GM23338 (cell line): ENCODE results near the gene RXFP4. TPM values are rescaled to one million over a fixed set of nuclear protein-coding genes. Genes with fewer than 3 reads are reported as not detected.

Experiments
- ATAC-seq: fragments of 200-7000 bp; cut with Tn5 transposase; 3 replicates; pipeline ENCODE4 v1.9.1; 2020
- DNase-seq: peaks from one replicate; pipeline ENCODE4 v3.0.0-alpha.2; 2015; ENCODE audit warnings: low spot score
- H2AFZ ChIP-seq: fragments of 200-600 bp; sonication (generic); 2 replicates; pipeline ENCODE4 v1.8.0; 2016; ENCODE audit warnings: antibody characterized with exemption, mild to moderate bottlenecking, moderate library complexity
- H3F3A ChIP-seq: fragments of 200-600 bp; sonication (generic); replicated peaks from 2 replicates; pipeline ENCODE4 v1.8.0; 2017; ENCODE audit warnings: antibody characterized with exemption, mixed run types, low read depth
- H3K27ac ChIP-seq: fragments of 200-600 bp; sonication (generic); 2 replicates; pipeline ENCODE4 v1.6.1; 2016; ENCODE audit warnings: low read depth
- H3K27me3 ChIP-seq: fragments of 200-600 bp; sonication (generic); 2 replicates; pipeline ENCODE4 v1.8.0; 2016; ENCODE audit warnings: mild to moderate bottlenecking, mixed run types, moderate library complexity; ENCODE audit not compliant: insufficient read depth
- H3K36me3 ChIP-seq: fragments of 200-600 bp; sonication (generic); 2 replicates; pipeline ENCODE4 v1.8.0; 2016; ENCODE audit warnings: mild to moderate bottlenecking; ENCODE audit not compliant: insufficient read depth
- H3K4me1 ChIP-seq: fragments of 200-600 bp; sonication (generic); 2 replicates; pipeline ENCODE4 v1.8.0; 2016; ENCODE audit warnings: mild to moderate bottlenecking, moderate library complexity; ENCODE audit not compliant: insufficient read depth
- H3K4me2 ChIP-seq: fragments of 200-600 bp; sonication (generic); 2 replicates; pipeline ENCODE4 v1.7.1; 2017; ENCODE audit warnings: mixed run types
- H3K4me3 ChIP-seq: fragments of 200-600 bp; sonication (generic); 2 replicates; pipeline ENCODE4 v1.6.1; 2016; ENCODE audit warnings: mixed run types
- H3K79me2 ChIP-seq: fragments of 200-600 bp; sonication (generic); replicated peaks from 2 replicates; pipeline ENCODE4 v1.8.0; 2017; ENCODE audit warnings: mild to moderate bottlenecking; ENCODE audit not compliant: insufficient read depth
- H3K9me2 ChIP-seq: fragments of 200-600 bp; sonication (generic); 2 replicates; pipeline ENCODE4 v1.8.0; 2017; ENCODE audit not compliant: insufficient read depth
- H4K20me1 ChIP-seq: fragments of 200-600 bp; sonication (generic); replicated peaks from 2 replicates; pipeline ENCODE4 v1.8.0; 2017; ENCODE audit warnings: mild to moderate bottlenecking; ENCODE audit not compliant: insufficient read depth
- H3K27ac Mint-ChIP-seq: 2 replicates; pipeline ENCODE4 v1.8.0; 2020; ENCODE audit warnings: inconsistent platforms, mild to moderate bottlenecking, moderate library complexity, mixed read lengths
- H3K27me3 Mint-ChIP-seq: 3 replicates; pipeline ENCODE4 v1.8.0; 2022; ENCODE audit warnings: low read depth, mild to moderate bottlenecking, moderate library complexity, mixed read lengths, inconsistent platforms; ENCODE audit not compliant: insufficient read depth, poor library complexity
- H3K36me3 Mint-ChIP-seq: 3 replicates; pipeline ENCODE4 v1.8.0; 2021; ENCODE audit warnings: low read depth, mild to moderate bottlenecking, inconsistent platforms, moderate library complexity, mixed read lengths
- H3K4me1 Mint-ChIP-seq: 3 replicates; pipeline ENCODE4 v1.8.0; 2020; ENCODE audit warnings: mild to moderate bottlenecking, inconsistent platforms, mixed read lengths
- H3K4me3 Mint-ChIP-seq: 3 replicates; pipeline ENCODE4 v1.8.0; 2021; ENCODE audit warnings: moderate library complexity, mild to moderate bottlenecking, inconsistent platforms, mixed read lengths
- H3K9me3 Mint-ChIP-seq: 3 replicates; pipeline ENCODE4 v1.8.0; 2020; ENCODE audit warnings: moderate library complexity, mild to moderate bottlenecking, inconsistent platforms, mixed read lengths
- CREB1 ChIP-seq: fragments of 250-450 bp; sonication (Bioruptor Pico); IDR thresholded peaks from 2 replicates; pipeline ENCODE4 v1.5.0; 2020; ENCODE audit warnings: low read depth, mild to moderate bottlenecking, moderate library complexity
- EZH2 ChIP-seq: fragments of 200-600 bp; sonication (generic); IDR thresholded peaks from one replicate; pipeline ENCODE4 v1.8.0; 2017; ENCODE audit warnings: antibody characterized with exemption, mild to moderate bottlenecking, low read depth; ENCODE audit not compliant: unreplicated experiment
- EZH2phosphoT487 ChIP-seq: fragments of 200-600 bp; sonication (generic); IDR thresholded peaks from one replicate; pipeline ENCODE4 v1.8.1; 2018; ENCODE audit warnings: antibody characterized with exemption; ENCODE audit not compliant: unreplicated experiment
- JUNB ChIP-seq: IDR thresholded peaks from one replicate; pipeline ENCODE4 v1.6.1; 2016; ENCODE audit warnings: antibody characterized with exemption; ENCODE audit not compliant: unreplicated experiment
- NANOG ChIP-seq: IDR thresholded peaks from 2 replicates; pipeline ENCODE4 v1.6.1; 2016; ENCODE audit warnings: antibody characterized with exemption, borderline replicate concordance
- POLR2AphosphoS5 ChIP-seq: IDR thresholded peaks from 2 replicates; pipeline ENCODE4 v1.6.1; 2016; ENCODE audit warnings: antibody characterized with exemption, low read depth
- REST ChIP-seq: IDR thresholded peaks from one replicate; pipeline ENCODE4 v1.6.1; 2018; ENCODE audit warnings: antibody characterized with exemption; ENCODE audit not compliant: unreplicated experiment
- STAT1 ChIP-seq: IDR thresholded peaks from one replicate; pipeline ENCODE4 v1.6.1; 2016; ENCODE audit warnings: antibody characterized with exemption; ENCODE audit not compliant: unreplicated experiment
- ZNF114 ChIP-seq: fragments of 250-450 bp; sonication (Bioruptor Pico); IDR thresholded peaks from 2 replicates; pipeline ENCODE4 v1.5.0; 2020; ENCODE audit warnings: mild to moderate bottlenecking, moderate library complexity
- ZNF462 ChIP-seq: fragments of 250-450 bp; sonication (Bioruptor Pico); IDR thresholded peaks from 2 replicates; pipeline ENCODE4 v1.5.0; 2020; ENCODE audit warnings: mild to moderate bottlenecking, moderate library complexity
- polyA plus RNA-seq: library from polyadenylated mRNA; unstranded; fragments of >200 nt; fragmentation: Nextera tagmentation; extraction: Ambion mirVana; gene quantifications from 2 replicates; pipeline ENCODE4 v1.2.1, GENCODE V29; 2016
- total RNA-seq: library from RNA; depleted of rRNA; stranded (reverse); fragments of >200 nt; shearing (Covaris generic); gene quantifications from 2 replicates; pipeline ENCODE4 v1.2.3, GENCODE V29; 2014

RXFP4 gene
- total and polyA plus RNA-seq, 2 experiments from 2014 or later: not detected

GRCh38 chr1:155911156-155912055, 30.0 kb upstream of the RXFP4 start, which contains the start of gene RIT1:
TSS of gene RIT1 (minus strand) at chr1:155911349. CDS start at chr1:155910761, 588 bp downstream.
- no peaks in the 10 kb centered on the region for H3K9me3 Mint-ChIP-seq
- H3K79me2 ChIP-seq: peaks cover 20% of the 10 kb centered on the region
- H3K4me1 ChIP-seq: peaks cover 5% of the 10 kb centered on the region; the same call in 1 of the 2 replicates
- H3K27me3 ChIP-seq: no peaks in the 10 kb centered on the region
- DNase-seq: peak; percentile 94
- peaks cover 6% of the 10 kb centered on the region for H3K27me3 Mint-ChIP-seq
- peaks cover 68% of the 10 kb centered on the region for H3K36me3 Mint-ChIP-seq
- peaks cover 13% of the 10 kb centered on the region; the same call in 2 of the 3 replicates for H3K4me1 Mint-ChIP-seq
- TF ChIP-seq CREB1 (CRISPR knock-in tag) (peak; percentile 77), POLR2AphosphoS5 (peak; percentile 81), NANOG (no peak), JUNB (no peak), EZH2phosphoT487 (no peak)
- H3K4me3 Mint-ChIP-seq: peak within 1 kb of the TSS; percentile 88
- peaks cover 37% of the 10 kb centered on the region for H3K36me3 ChIP-seq
- peaks cover 43% of the 10 kb centered on the region for H3F3A ChIP-seq
- peak within 1 kb of the TSS; percentile 91 for H3K27ac Mint-ChIP-seq
- H3K4me3 ChIP-seq: peak within 1 kb of the TSS; percentile 83
- H3K4me2 ChIP-seq: peak within 1 kb of the TSS; percentile 91
- H3K9me2 ChIP-seq: no peaks in the 10 kb centered on the region
- peaks cover 23% of the 10 kb centered on the region for H4K20me1 ChIP-seq
- ATAC-seq: peak; percentile 94
- H3K27ac ChIP-seq: peak within 1 kb of the TSS; percentile 92
- H2AFZ ChIP-seq: 0 out of 2 replicates have a peak within 1 kb of the TSS, but pooled peaks have one; percentile 60

- H3K27me3 Mint-ChIP-seq: peaks cover 6% of the 10 kb centered on the region
- H4K20me1 ChIP-seq: peaks cover 23% of the 10 kb centered on the region
- DNase-seq (peak; percentile 29), ATAC-seq (peak; percentile 5; the same call in 2 of the 3 replicates)
- H3K4me2 ChIP-seq: no peak overlapping the region
- peaks cover 47% of the 10 kb centered on the region for H3F3A ChIP-seq
- H2AFZ ChIP-seq: no peak overlapping the region
- peak overlapping the region; percentile 92 for H3K27ac ChIP-seq
- peaks cover 5% of the 10 kb centered on the region; the same call in 1 of the 2 replicates for H3K4me1 ChIP-seq
- no peaks in the 10 kb centered on the region for H3K27me3 ChIP-seq
- peaks cover 20% of the 10 kb centered on the region for H3K79me2 ChIP-seq
- H3K9me3 Mint-ChIP-seq: no peaks in the 10 kb centered on the region
- H3K36me3 ChIP-seq: peaks cover 43% of the 10 kb centered on the region
- peaks cover 13% of the 10 kb centered on the region; the same call in 2 of the 3 replicates for H3K4me1 Mint-ChIP-seq
- peaks cover 75% of the 10 kb centered on the region for H3K36me3 Mint-ChIP-seq
- H3K4me3 Mint-ChIP-seq: peak overlapping the region; percentile 88
- H3K9me2 ChIP-seq: no peaks in the 10 kb centered on the region
- peak overlapping the region; percentile 91 for H3K27ac Mint-ChIP-seq
- H3K4me3 ChIP-seq: no peak overlapping the region
- no peak for TF ChIP-seq STAT1
- no peak for TF ChIP-seq JUNB
- no peak for TF ChIP-seq POLR2AphosphoS5
- no peak for TF ChIP-seq REST
- no peak for TF ChIP-seq EZH2
- no peak for TF ChIP-seq ZNF114 (CRISPR knock-in tag)
- no peak for TF ChIP-seq NANOG
- no peak for TF ChIP-seq ZNF462 (CRISPR knock-in tag)
Observed at GRCh38 chr1:155912056-155912536, 29.3 kb upstream of the RXFP4 start.
